Ascending aorta (tissue), 2 donors: ENCODE measurements around the gene INPP4A. TPM values are rescaled to one million over a fixed set of nuclear protein-coding genes. Genes with fewer than 3 reads are reported as not detected.

Source experiments
- DNase-seq, 2 donors: peaks; one replicate each; pipeline ENCODE4 v3.0.0-alpha.2; 2019; ENCODE audit warnings: low spot score in 2 of 2
- H3K27ac ChIP-seq, 2 donors: fragments of 200-600 bp; sonication (generic); one replicate each; pipeline ENCODE4 v1.5.1; 2016 to 2017; ENCODE audit warnings: mild to moderate bottlenecking in 1 of 2
- H3K27me3 ChIP-seq: fragments of 200-600 bp; sonication (generic); one replicate; pipeline ENCODE4 v1.5.1; 2017
- H3K36me3 ChIP-seq, 2 donors: fragments of 200-600 bp; sonication (generic); one replicate each; pipeline ENCODE4 v1.5.1; 2016
- H3K4me1 ChIP-seq, 2 donors: fragments of 200-600 bp; sonication (generic); one replicate each; pipeline ENCODE4 v1.5.1; 2016 to 2017; ENCODE audit warnings: mild to moderate bottlenecking in 1 of 2
- H3K4me3 ChIP-seq, 2 donors: fragments of 200-600 bp; sonication (generic); one replicate each; pipeline ENCODE4 v1.5.1; 2016 to 2017; ENCODE audit warnings: mild to moderate bottlenecking in 1 of 2
- H3K9me3 ChIP-seq, 2 donors: fragments of 200-600 bp; sonication (generic); one replicate each; pipeline ENCODE4 v1.5.1; 2016
- CTCF ChIP-seq, 3 experiments: fragments of 200-600 bp in 2 of 3; fragments of 450-650 bp in 1 of 3; sonication (generic) in 2 of 3; IDR thresholded peaks; one replicate each; pipeline ENCODE4 v1.5.1; 2016 to 2019; ENCODE audit warnings: antibody characterized with exemption in 3 of 3, mild to moderate bottlenecking in 1 of 3, moderate library complexity in 1 of 3
- intact Hi-C: fragments of 100-400 bp; cut with DNase I; formaldehyde crosslinking; loops from one replicate; pipeline ENCODE4 v1.15.1; 2023
- total RNA-seq: library from RNA; depleted of rRNA; stranded (reverse); fragments of >200 nt; gene quantifications from one replicate; pipeline ENCODE4 v1.1.0, GENCODE V29; 2016

The INPP4A gene
- total RNA-seq, 1 donor from 2014 or later: 52.8 TPM

GRCh38 chr2:98517636-98518035 lies 73.0 kb downstream of the INPP4A start:
- intact Hi-C loops: no loop called here
- Histone ChIP-seq H3K27ac (no peak overlapping the region), H3K36me3 (peaks cover 3 to 15% of the 10 kb centered on the region in 2 donors), H3K27me3 (no peaks in the 10 kb centered on the region), H3K4me1 (peaks cover 4 to 8% of the 10 kb centered on the region in 2 donors), H3K9me3 (no peaks in the 10 kb centered on the region), H3K4me3 (no peak overlapping the region)
- DNase-seq: no peak
- TF ChIP-seq CTCF (IDR thresholded peaks at IDR 0.05): no peak

GRCh38 chr2:98518101-98518500 lies 73.4 kb downstream of the INPP4A start:
- Histone ChIP-seq H3K27me3 (no peaks in the 10 kb centered on the region), H3K27ac (no peak overlapping the region), H3K9me3 (no peaks in the 10 kb centered on the region), H3K4me3 (no peak overlapping the region), H3K4me1 (peaks cover 4 to 8% of the 10 kb centered on the region in 2 donors), H3K36me3 (peaks cover 3 to 15% of the 10 kb centered on the region in 2 donors)
- intact Hi-C loops: no loop called here
- DNase-seq: no peak
- peak; percentile 5 to 39 (median 20) for TF ChIP-seq CTCF (IDR thresholded peaks at IDR 0.05)

GRCh38 chr2:98519156-98519555 lies 74.5 kb downstream of the INPP4A start:
- DNase-seq: no peak
- H3K4me1 ChIP-seq: peaks cover 4 to 8% of the 10 kb centered on the region in 2 donors
- intact Hi-C loops: no loop called here

GRCh38 chr2:98519851-98520250 lies 75.2 kb downstream of the INPP4A start:
- intact Hi-C loops: no loop called here
- no peak for DNase-seq
- no peak for TF ChIP-seq CTCF (IDR thresholded peaks at IDR 0.05)
- Histone ChIP-seq H3K4me3 (no peak overlapping the region), H3K9me3 (no peaks in the 10 kb centered on the region), H3K27me3 (no peaks in the 10 kb centered on the region), H3K36me3 (peaks cover 3 to 15% of the 10 kb centered on the region in 2 donors), H3K27ac (no peak overlapping the region), H3K4me1 (peaks cover 4 to 6% of the 10 kb centered on the region in 2 donors)

More at GRCh38 chr2:98519156-98519555, 74.5 kb downstream of the INPP4A start:
- Histone ChIP-seq H3K4me3 (no peak overlapping the region), H3K27ac (no peak overlapping the region), H3K27me3 (no peaks in the 10 kb centered on the region), H3K9me3 (no peaks in the 10 kb centered on the region), H3K36me3 (peaks cover 3 to 15% of the 10 kb centered on the region in 2 donors)
- TF ChIP-seq CTCF (IDR thresholded peaks at IDR 0.05): no peak

GRCh38 chr2:98520806-98521205 lies 76.1 kb downstream of the INPP4A start:
- H3K36me3 ChIP-seq: peaks cover 3 to 15% of the 10 kb centered on the region in 2 donors
- intact Hi-C loops: no loop called here

More at GRCh38 chr2:98520806-98521205, 76.1 kb downstream of the INPP4A start:
- no peak for TF ChIP-seq CTCF (IDR thresholded peaks at IDR 0.05)
- DNase-seq: no peak
- Histone ChIP-seq H3K27ac (no peak overlapping the region), H3K27me3 (no peaks in the 10 kb centered on the region), H3K4me3 (no peak overlapping the region), H3K9me3 (no peaks in the 10 kb centered on the region), H3K4me1 (no peaks in the 10 kb centered on the region)
